HUES6 (cell line): ENCODE measurements around the gene GJA4.

ENCODE experiments used
- H3K27ac ChIP-seq: 2 replicates; pipeline ENCODE4 v1.7.0; 2013; ENCODE audit warnings: low read depth, mild to moderate bottlenecking, low read length, inconsistent platforms
- H3K27me3 ChIP-seq: 2 replicates; pipeline ENCODE4 v1.6.1; 2013; ENCODE audit warnings: low read length; ENCODE audit not compliant: control insufficient read depth, insufficient read depth
- H3K36me3 ChIP-seq: 2 replicates; pipeline ENCODE4 v1.6.1; 2013; ENCODE audit warnings: low read length; ENCODE audit not compliant: control insufficient read depth, insufficient read depth
- H3K4me1 ChIP-seq: 2 replicates; pipeline ENCODE4 v1.6.1; 2013; ENCODE audit warnings: low read length; ENCODE audit not compliant: control insufficient read depth, insufficient read depth
- H3K4me3 ChIP-seq: 2 replicates; pipeline ENCODE4 v1.5.1; 2013; ENCODE audit warnings: low read depth, low read length
- H3K9ac ChIP-seq: one replicate; pipeline ENCODE4 v1.6.1; 2013; ENCODE audit warnings: mild to moderate bottlenecking, low read length
- H3K9me3 ChIP-seq: 2 replicates; pipeline ENCODE4 v1.6.1; 2013; ENCODE audit warnings: low read depth, low read length; ENCODE audit not compliant: control insufficient read depth, insufficient read depth

GJA4 gene

GRCh38 chr1:34754964-34755637 is 37.7 kb upstream of the GJA4 start, which contains the start of gene GJB5:
TSS of gene GJB5 (plus strand) at chr1:34755047. CDS start at chr1:34757331, 2,284 bp downstream.
- H3K36me3 ChIP-seq, result no peaks in the 10 kb centered on the region
- H3K4me3 ChIP-seq, result no peak within 1 kb of the TSS
- no peak within 1 kb of the TSS for H3K27ac ChIP-seq
- no peaks in the 10 kb centered on the region for H3K27me3 ChIP-seq
- H3K9ac ChIP-seq, result no peak within 1 kb of the TSS
- H3K4me1 ChIP-seq, result peaks cover 20% of the 10 kb centered on the region
- no peaks in the 10 kb centered on the region for H3K9me3 ChIP-seq

- H3K4me1 ChIP-seq, result peaks cover 13% of the 10 kb centered on the region
- no peaks in the 10 kb centered on the region for H3K27me3 ChIP-seq
- H3K27ac ChIP-seq, result no peak overlapping the region
- H3K4me3 ChIP-seq, result no peak overlapping the region
- no peaks in the 10 kb centered on the region for H3K36me3 ChIP-seq
- no peak overlapping the region for H3K9ac ChIP-seq
- H3K9me3 ChIP-seq, result no peaks in the 10 kb centered on the region
Observed at GRCh38 chr1:34755961-34756360, 36.8 kb upstream of the GJA4 start.

- Histone ChIP-seq H3K4me1 (peaks cover 15% of the 10 kb centered on the region), H3K27me3 (no peaks in the 10 kb centered on the region), H3K9ac (no peak overlapping the region), H3K27ac (no peak overlapping the region), H3K36me3 (no peaks in the 10 kb centered on the region), H3K4me3 (no peak overlapping the region), H3K9me3 (no peaks in the 10 kb centered on the region)
Observed at GRCh38 chr1:34757386-34757785, 35.4 kb upstream of the GJA4 start.

- no peak overlapping the region for H3K4me3 ChIP-seq
- H3K9ac ChIP-seq, result no peak overlapping the region
- peaks cover under 1% of the 10 kb centered on the region; the same call in 1 of the 2 replicates for H3K9me3 ChIP-seq
- no peaks in the 10 kb centered on the region for H3K36me3 ChIP-seq
- no peak overlapping the region for H3K27ac ChIP-seq
- H3K27me3 ChIP-seq, result no peaks in the 10 kb centered on the region
- H3K4me1 ChIP-seq, result peaks cover 28% of the 10 kb centered on the region
Observed at GRCh38 chr1:34758751-34759150, 34.0 kb upstream of the GJA4 start.

GRCh38 chr1:34759503-34760357 is 33.1 kb upstream of the GJA4 start, which contains the start of gene GJB4:
TSS of gene GJB4 (plus strand) at chr1:34759740. CDS start at chr1:34761255, 1,515 bp downstream.
- no peak within 1 kb of the TSS for H3K9ac ChIP-seq
- H3K36me3 ChIP-seq, result no peaks in the 10 kb centered on the region
- H3K27me3 ChIP-seq, result no peaks in the 10 kb centered on the region
- H3K4me1 ChIP-seq, result peaks cover 34% of the 10 kb centered on the region
- H3K27ac ChIP-seq, result no peak within 1 kb of the TSS
- peaks cover 4% of the 10 kb centered on the region; the same call in 1 of the 2 replicates for H3K9me3 ChIP-seq
- H3K4me3 ChIP-seq, result no peak within 1 kb of the TSS

GRCh38 chr1:34761176-34761761 is 31.5 kb upstream of the GJA4 start:
- Histone ChIP-seq H3K36me3 (no peaks in the 10 kb centered on the region), H3K4me3 (no peak overlapping the region), H3K9ac (no peak overlapping the region), H3K4me1 (peaks cover 30% of the 10 kb centered on the region), H3K27me3 (no peaks in the 10 kb centered on the region), H3K9me3 (peaks cover 4% of the 10 kb centered on the region; the same call in 1 of the 2 replicates), H3K27ac (no peak overlapping the region)

- H3K36me3 ChIP-seq, result no peaks in the 10 kb centered on the region
- peaks cover 30% of the 10 kb centered on the region for H3K4me1 ChIP-seq
- H3K9me3 ChIP-seq, result peaks cover 4% of the 10 kb centered on the region; the same call in 1 of the 2 replicates
- no peak overlapping the region for H3K4me3 ChIP-seq
- no peak overlapping the region for H3K27ac ChIP-seq
- no peaks in the 10 kb centered on the region for H3K27me3 ChIP-seq
- H3K9ac ChIP-seq, result no peak overlapping the region
Observed at GRCh38 chr1:34761776-34762307, 31.0 kb upstream of the GJA4 start.

GRCh38 chr1:34762474-34763141 is 30.2 kb upstream of the GJA4 start:
- no peaks in the 10 kb centered on the region for H3K36me3 ChIP-seq
- H3K4me3 ChIP-seq, result no peak overlapping the region
- peaks cover 4% of the 10 kb centered on the region; the same call in 1 of the 2 replicates for H3K9me3 ChIP-seq
- no peak overlapping the region for H3K9ac ChIP-seq
- peaks cover 30% of the 10 kb centered on the region for H3K4me1 ChIP-seq
- H3K27me3 ChIP-seq, result no peaks in the 10 kb centered on the region
- no peak overlapping the region for H3K27ac ChIP-seq

- Histone ChIP-seq H3K4me3 (peak overlapping the region; percentile 31; the same call in 1 of the 2 replicates), H3K4me1 (peaks cover 30% of the 10 kb centered on the region), H3K27me3 (no peaks in the 10 kb centered on the region), H3K9me3 (peaks cover 4% of the 10 kb centered on the region; the same call in 1 of the 2 replicates), H3K27ac (no peak overlapping the region), H3K9ac (peak overlapping the region; percentile 49), H3K36me3 (no peaks in the 10 kb centered on the region)
Observed at GRCh38 chr1:34763142-34763781, 29.5 kb upstream of the GJA4 start.

- H3K9ac ChIP-seq, result no peak overlapping the region
- no peaks in the 10 kb centered on the region for H3K27me3 ChIP-seq
- H3K4me3 ChIP-seq, result no peak overlapping the region
- no peak overlapping the region for H3K27ac ChIP-seq
- no peaks in the 10 kb centered on the region for H3K36me3 ChIP-seq
- peaks cover 12% of the 10 kb centered on the region; the same call in 1 of the 2 replicates for H3K4me1 ChIP-seq
- H3K9me3 ChIP-seq, result peaks cover 3% of the 10 kb centered on the region; the same call in 1 of the 2 replicates
Observed at GRCh38 chr1:34768856-34769255, 23.9 kb upstream of the GJA4 start.
